ENCODE results near the gene TMEM44. TPM values are rescaled to one million over a fixed set of nuclear protein-coding genes. Genes with fewer than 3 reads are reported as not detected.

The TMEM44 gene
- total RNA-seq, 1 experiment from 2014 or later, result 70.1 TPM

DNA sequence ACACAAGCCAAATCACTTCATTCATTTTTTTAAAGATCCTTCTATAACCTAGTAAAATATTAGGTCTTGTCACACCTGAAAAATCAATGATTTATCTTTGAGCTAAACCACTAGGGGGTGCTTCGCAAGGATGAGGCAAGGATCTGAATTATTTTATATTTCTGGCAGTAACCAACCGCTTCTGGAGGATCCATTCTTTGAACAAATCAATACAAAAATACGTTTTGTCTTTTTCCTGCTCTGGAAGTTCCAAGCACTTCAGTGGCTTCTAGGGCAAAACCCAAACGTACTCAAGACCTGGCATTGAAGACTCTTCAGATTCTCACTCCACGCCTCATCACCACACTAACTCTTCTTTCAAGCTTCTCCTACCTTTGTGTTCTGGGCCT is 38.3 kb upstream of the TMEM44 start:
- no peaks in the 10 kb centered on the region for H3K27me3 ChIP-seq (ENCODE audit: control insufficient read depth, insufficient read depth, low read length)
- no peaks in the 10 kb centered on the region for H3K9me3 ChIP-seq (ENCODE audit: control insufficient read depth, insufficient read depth, low read depth, low read length)
- H3K4me3 ChIP-seq (ENCODE audit: low read depth in 2 of 2, low read length in 2 of 2), result peak overlapping the region; percentile 92 to 95
- in situ Hi-C loops (cut with HindIII; ENCODE audit: low pct_unique_long_range_greater_than_20kb, low sequenced_read_pairs), result no loop called here
- H3K4me1 ChIP-seq (ENCODE audit: control insufficient read depth, insufficient read depth, low read length), result peaks cover 17% of the 10 kb centered on the region
- ChIA-PET POLR2A (interaction anchor here (1.2 kb wide), 1 partner anchor 371 kb away, joined by 9 read pairs; no protein-coding TSS in a partner anchor), CTCF (interaction anchor here (0.6 to 2.3 kb wide), 7 partner anchors 11 to 600 kb away, joined by 3 to 14 read pairs (median 5); partner anchors contain the start of gene XXYLT1)
- H3K27ac ChIP-seq (ENCODE audit: low read length), result peak overlapping the region; percentile 99
- DNase-seq (ENCODE audit: low read depth, low spot score) (no peak), ATAC-seq (peak; percentile 22)
- peaks cover 19% of the 10 kb centered on the region for H3K36me3 ChIP-seq (ENCODE audit: control insufficient read depth, insufficient read depth, low read length)
- BruUV-seq (replicated peaks), result TSS peak; percentile 75
- TF ChIP-seq CTCF (IDR thresholded peaks at IDR 0.05), result peak; percentile 85
- no peak for TF ChIP-seq TCF7L2 (IDR thresholded peaks at IDR 0.05; ENCODE audit: low read depth, low read length)
- TF ChIP-seq, protein P1, sequence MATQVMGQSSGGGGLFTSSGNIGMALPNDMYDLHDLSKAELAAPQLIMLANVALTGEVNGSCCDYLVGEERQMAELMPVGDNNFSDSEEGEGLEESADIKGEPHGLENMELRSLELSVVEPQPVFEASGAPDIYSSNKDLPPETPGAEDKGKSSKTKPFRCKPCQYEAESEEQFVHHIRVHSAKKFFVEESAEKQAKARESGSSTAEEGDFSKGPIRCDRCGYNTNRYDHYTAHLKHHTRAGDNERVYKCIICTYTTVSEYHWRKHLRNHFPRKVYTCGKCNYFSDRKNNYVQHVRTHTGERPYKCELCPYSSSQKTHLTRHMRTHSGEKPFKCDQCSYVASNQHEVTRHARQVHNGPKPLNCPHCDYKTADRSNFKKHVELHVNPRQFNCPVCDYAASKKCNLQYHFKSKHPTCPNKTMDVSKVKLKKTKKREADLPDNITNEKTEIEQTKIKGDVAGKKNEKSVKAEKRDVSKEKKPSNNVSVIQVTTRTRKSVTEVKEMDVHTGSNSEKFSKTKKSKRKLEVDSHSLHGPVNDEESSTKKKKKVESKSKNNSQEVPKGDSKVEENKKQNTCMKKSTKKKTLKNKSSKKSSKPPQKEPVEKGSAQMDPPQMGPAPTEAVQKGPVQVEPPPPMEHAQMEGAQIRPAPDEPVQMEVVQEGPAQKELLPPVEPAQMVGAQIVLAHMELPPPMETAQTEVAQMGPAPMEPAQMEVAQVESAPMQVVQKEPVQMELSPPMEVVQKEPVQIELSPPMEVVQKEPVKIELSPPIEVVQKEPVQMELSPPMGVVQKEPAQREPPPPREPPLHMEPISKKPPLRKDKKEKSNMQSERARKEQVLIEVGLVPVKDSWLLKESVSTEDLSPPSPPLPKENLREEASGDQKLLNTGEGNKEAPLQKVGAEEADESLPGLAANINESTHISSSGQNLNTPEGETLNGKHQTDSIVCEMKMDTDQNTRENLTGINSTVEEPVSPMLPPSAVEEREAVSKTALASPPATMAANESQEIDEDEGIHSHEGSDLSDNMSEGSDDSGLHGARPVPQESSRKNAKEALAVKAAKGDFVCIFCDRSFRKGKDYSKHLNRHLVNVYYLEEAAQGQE (IDR thresholded peaks at IDR 0.05; ENCODE audit: insufficient read depth in 1 of 2, low read depth in 2 of 2, low read length in 1 of 2), result no peak
- intact Hi-C loops (cut with micrococcal nuclease; ENCODE audit: unreplicated experiment), result no loop called here

DNA sequence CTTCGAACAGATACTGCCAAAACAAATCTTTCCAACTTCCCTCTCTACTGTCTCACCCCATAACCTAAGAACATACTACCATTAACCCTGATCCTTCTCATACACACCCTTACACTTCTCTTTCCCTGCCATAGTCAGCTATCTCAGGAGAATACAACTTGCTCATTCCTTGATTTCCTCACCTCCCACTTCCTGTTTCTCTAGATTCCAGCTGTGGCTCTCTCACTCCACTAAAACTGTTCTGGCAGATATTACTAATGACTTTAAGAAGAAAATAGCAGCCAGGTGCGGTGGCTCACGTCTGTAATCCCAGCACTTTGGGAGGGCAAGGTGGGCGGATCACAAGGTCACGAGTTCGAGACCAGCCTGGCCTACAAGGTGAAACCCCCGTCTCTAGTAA is 34.1 kb upstream of the TMEM44 start:
- DNase-seq (ENCODE audit: low read depth, low spot score) (no peak), ATAC-seq (no peak)
- BruUV-seq (replicated peaks), result no TSS peak
- Histone ChIP-seq H3K36me3 (ENCODE audit: control insufficient read depth, insufficient read depth, low read length) (peaks cover 40% of the 10 kb centered on the region), H3K9me3 (ENCODE audit: control insufficient read depth, insufficient read depth, low read depth, low read length) (no peaks in the 10 kb centered on the region), H3K4me3 (ENCODE audit: low read depth in 2 of 2, low read length in 2 of 2) (no peak overlapping the region), H3K27me3 (ENCODE audit: control insufficient read depth, insufficient read depth, low read length) (no peaks in the 10 kb centered on the region), H3K27ac (ENCODE audit: low read length) (no peak overlapping the region), H3K4me1 (ENCODE audit: control insufficient read depth, insufficient read depth, low read length) (peaks cover 13% of the 10 kb centered on the region)
- ChIA-PET POLR2A (interaction anchor here (0.6 kb wide), 1 partner anchor 487 kb away, joined by 3 read pairs; no protein-coding TSS in a partner anchor), CTCF (no interaction called here)
- in situ Hi-C loops (cut with HindIII; ENCODE audit: low pct_unique_long_range_greater_than_20kb, low sequenced_read_pairs) (no loop called here), intact Hi-C loops (cut with micrococcal nuclease; ENCODE audit: unreplicated experiment) (no loop called here)
- TF ChIP-seq, protein P1 (IDR thresholded peaks at IDR 0.05; ENCODE audit: insufficient read depth in 1 of 2, low read depth in 2 of 2, low read length in 1 of 2), result no peak
- TF ChIP-seq CTCF (IDR thresholded peaks at IDR 0.05) (no peak), TCF7L2 (IDR thresholded peaks at IDR 0.05; ENCODE audit: low read depth, low read length) (no peak), POLR2AphosphoS5 (IDR thresholded peaks at IDR 0.05; ENCODE audit: low read depth, low read length) (no peak), SIN3A (IDR thresholded peaks at IDR 0.05; ENCODE audit: borderline replicate concordance, insufficient read depth, low read depth, low read length) (no peak)
